ENCODE results near the gene INPP5J.
"Not testable (repeated sequence)": the region's sequence is repeated elsewhere in the genome, so short reads cannot be mapped to it uniquely, and the experiment has no call there.

The INPP5J gene

GRCh38 chr22:31100762-31101525 lies 21.8 kb upstream of the INPP5J start:
- in situ Hi-C loops (cut with HindIII; ENCODE audit: low sequenced_read_pairs): no loop called here

- in situ Hi-C loops (cut with HindIII; ENCODE audit: low sequenced_read_pairs): no loop called here
Measured at GRCh38 chr22:31102441-31103081, 20.2 kb upstream of the INPP5J start.

GRCh38 chr22:31103111-31103510 lies 19.7 kb upstream of the INPP5J start:
- in situ Hi-C loops (cut with HindIII; ENCODE audit: low sequenced_read_pairs): no loop called here

GRCh38 chr22:31103899-31104694 lies 18.7 kb upstream of the INPP5J start:
- in situ Hi-C loops (cut with HindIII; ENCODE audit: low sequenced_read_pairs): no loop called here

GRCh38 chr22:31104869-31105268 lies 17.9 kb upstream of the INPP5J start:
- in situ Hi-C loops (cut with HindIII; ENCODE audit: low sequenced_read_pairs): no loop called here

GRCh38 chr22:31105282-31105929 lies 17.4 kb upstream of the INPP5J start:
- in situ Hi-C loops (cut with HindIII; ENCODE audit: low sequenced_read_pairs): no loop called here

- in situ Hi-C loops (cut with HindIII; ENCODE audit: low sequenced_read_pairs): no loop called here
Measured at GRCh38 chr22:31106001-31106571, 16.7 kb upstream of the INPP5J start.

- in situ Hi-C loops (cut with HindIII; ENCODE audit: low sequenced_read_pairs): no loop called here
Measured at GRCh38 chr22:31106731-31107177, 16.0 kb upstream of the INPP5J start.

GRCh38 chr22:31107178-31107893 lies 15.4 kb upstream of the INPP5J start, which contains the start of gene SELENOM:
SELENOM (minus strand) TSS chr22:31107568; CDS start chr22:31107505, 63 bp downstream.
- in situ Hi-C loops (cut with HindIII; ENCODE audit: low sequenced_read_pairs): no loop called here

- in situ Hi-C loops (cut with HindIII; ENCODE audit: low sequenced_read_pairs): no loop called here
Measured at GRCh38 chr22:31107894-31108218, 14.9 kb upstream of the INPP5J start.

- in situ Hi-C loops (cut with HindIII; ENCODE audit: low sequenced_read_pairs): not testable (repeated sequence)
Measured at GRCh38 chr22:31112547-31113091, 10.1 kb upstream of the INPP5J start.

GRCh38 chr22:31118046-31118820 lies 4.5 kb upstream of the INPP5J start:
- in situ Hi-C loops (cut with HindIII; ENCODE audit: low sequenced_read_pairs): loop anchor here (5.0 kb wide), 4 partner anchors 54 to 214 kb away; no protein-coding TSS in a partner anchor

- in situ Hi-C loops (cut with HindIII; ENCODE audit: low sequenced_read_pairs): loop anchor here (5.0 kb wide), 4 partner anchors 53 to 213 kb away; no protein-coding TSS in a partner anchor
Measured at GRCh38 chr22:31119026-31119717, 3.6 kb upstream of the INPP5J start.

GRCh38 chr22:31120230-31120629 lies 2.5 kb upstream of the INPP5J start:
- in situ Hi-C loops (cut with HindIII; ENCODE audit: low sequenced_read_pairs): no loop called here

- in situ Hi-C loops (cut with HindIII; ENCODE audit: low sequenced_read_pairs): no loop called here
Measured at GRCh38 chr22:31120642-31121041, 2.1 kb upstream of the INPP5J start.

- in situ Hi-C loops (cut with HindIII; ENCODE audit: low sequenced_read_pairs): no loop called here
Measured at GRCh38 chr22:31121403-31121802, 1.4 kb upstream of the INPP5J start.

- in situ Hi-C loops (cut with HindIII; ENCODE audit: low sequenced_read_pairs): no loop called here
Measured at GRCh38 chr22:31122196-31122531, 602 bp upstream of the INPP5J start.

- in situ Hi-C loops (cut with HindIII; ENCODE audit: low sequenced_read_pairs): no loop called here
Measured at GRCh38 chr22:31123292-31123602, 481 bp downstream of the INPP5J start.

- in situ Hi-C loops (cut with HindIII; ENCODE audit: low sequenced_read_pairs): no loop called here
Measured at GRCh38 chr22:31124290-31124689, 1.5 kb downstream of the INPP5J start.
